Activated CD4-positive, alpha-beta T cell treated with anti-CD3 and anti-CD28 coated beads, Interleukin-2, amount 10 ng/mL, durations not matched to agents 7 days and 5 days (primary cell): ENCODE data around the gene NPNT. TPM values are rescaled to one million over a fixed set of nuclear protein-coding genes. Genes with fewer than 3 reads are reported as not detected.

ENCODE experiments used
- CTCF ChIA-PET: fragments of 350-600 bp; sonication (Branson Sonifier 250); formaldehyde crosslinking; loops from one replicate; lab custom pipeline; 2021; ENCODE audit warnings: antibody characterized with exemption; lab: Charles Lee
- POLR2A ChIA-PET: fragments of 350-600 bp; sonication (Branson Sonifier 250); formaldehyde crosslinking; loops from one replicate; lab custom pipeline; 2021; ENCODE audit warnings: antibody characterized with exemption; lab: Charles Lee
- DNase-seq: peaks from one replicate; pipeline ENCODE4 v3.0.0-alpha.2; 2020
- H3K27ac Mint-ChIP-seq: one replicate; pipeline ENCODE4 v1.8.0; 2021; ENCODE audit warnings: mild to moderate bottlenecking, moderate library complexity, mixed read lengths
- H3K27me3 Mint-ChIP-seq: one replicate; pipeline ENCODE4 v1.8.0; 2021; ENCODE audit warnings: mixed read lengths
- H3K36me3 Mint-ChIP-seq: one replicate; pipeline ENCODE4 v1.8.0; 2021; ENCODE audit warnings: low read depth, mixed read lengths
- H3K4me1 Mint-ChIP-seq: one replicate; pipeline ENCODE4 v1.8.0; 2021; ENCODE audit warnings: mixed read lengths
- H3K4me3 Mint-ChIP-seq: one replicate; pipeline ENCODE4 v1.8.0; 2021; ENCODE audit warnings: mild to moderate bottlenecking, moderate library complexity, mixed read lengths
- H3K9me3 Mint-ChIP-seq: one replicate; pipeline ENCODE4 v1.8.0; 2021; ENCODE audit warnings: mixed read lengths
- total RNA-seq, 2 experiments: library from RNA; stranded (reverse); gene quantifications; one replicate each; pipeline ENCODE4 v1.2.3, GENCODE V29; 2021

The NPNT gene
- total RNA-seq, 2 experiments from 2014 or later: not detected

DNA sequence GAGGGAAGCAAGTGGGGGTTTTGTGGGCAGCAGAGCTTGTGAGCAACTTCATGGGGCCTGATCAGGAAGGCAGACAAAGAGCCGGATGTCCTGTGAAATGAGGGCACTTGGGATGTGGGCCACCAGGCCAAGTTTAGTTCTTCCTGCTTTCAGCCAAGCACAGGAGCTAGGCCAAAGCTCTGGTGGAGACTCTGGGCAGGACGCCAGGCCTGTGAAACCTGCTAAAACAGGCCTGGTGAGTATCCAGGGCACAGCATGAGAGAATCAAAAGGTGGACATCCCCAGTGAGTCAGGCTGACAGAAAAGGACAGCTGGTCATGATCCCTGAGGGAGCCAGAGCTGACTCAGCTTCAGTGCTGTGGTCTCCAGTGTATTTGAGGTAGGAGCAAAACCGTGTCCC lies 95.7 kb downstream of the NPNT start:
- Mint-ChIP-seq H3K27me3 (no peaks in the 10 kb centered on the region), H3K9me3 (no peaks in the 10 kb centered on the region), H3K27ac (no peak overlapping the region), H3K36me3 (no peaks in the 10 kb centered on the region), H3K4me1 (no peaks in the 10 kb centered on the region), H3K4me3 (no peak overlapping the region)
- POLR2A ChIA-PET: no interaction called here
- CTCF ChIA-PET: no interaction called here
- DNase-seq: no peak

DNA sequence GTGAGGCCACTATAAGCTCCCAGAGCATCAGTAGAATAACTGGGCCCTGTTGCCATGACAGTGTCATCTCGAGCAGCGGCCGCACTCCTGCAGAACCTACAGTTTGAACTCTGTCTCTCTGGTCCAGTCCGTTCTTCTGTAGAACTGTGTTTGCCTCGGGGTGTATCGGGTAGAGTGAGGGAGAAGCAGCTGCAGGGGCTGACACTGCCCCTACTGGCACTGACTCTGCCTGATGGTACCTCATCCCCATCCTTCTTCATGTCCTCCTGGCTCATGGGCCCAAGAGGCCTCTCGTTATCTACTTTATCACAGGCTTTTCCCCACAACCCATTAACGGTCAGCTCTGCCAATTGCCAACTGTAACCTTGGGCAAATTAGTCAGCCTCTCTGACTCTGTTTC lies 96.5 kb downstream of the NPNT start:
- ChIA-PET POLR2A (no interaction called here), CTCF (no interaction called here)
- no peak overlapping the region for H3K27ac Mint-ChIP-seq
- H3K4me1 Mint-ChIP-seq: no peaks in the 10 kb centered on the region
- no peaks in the 10 kb centered on the region for H3K36me3 Mint-ChIP-seq
- no peaks in the 10 kb centered on the region for H3K27me3 Mint-ChIP-seq
- H3K4me3 Mint-ChIP-seq: no peak overlapping the region
- H3K9me3 Mint-ChIP-seq: no peaks in the 10 kb centered on the region
- DNase-seq: no peak

DNA sequence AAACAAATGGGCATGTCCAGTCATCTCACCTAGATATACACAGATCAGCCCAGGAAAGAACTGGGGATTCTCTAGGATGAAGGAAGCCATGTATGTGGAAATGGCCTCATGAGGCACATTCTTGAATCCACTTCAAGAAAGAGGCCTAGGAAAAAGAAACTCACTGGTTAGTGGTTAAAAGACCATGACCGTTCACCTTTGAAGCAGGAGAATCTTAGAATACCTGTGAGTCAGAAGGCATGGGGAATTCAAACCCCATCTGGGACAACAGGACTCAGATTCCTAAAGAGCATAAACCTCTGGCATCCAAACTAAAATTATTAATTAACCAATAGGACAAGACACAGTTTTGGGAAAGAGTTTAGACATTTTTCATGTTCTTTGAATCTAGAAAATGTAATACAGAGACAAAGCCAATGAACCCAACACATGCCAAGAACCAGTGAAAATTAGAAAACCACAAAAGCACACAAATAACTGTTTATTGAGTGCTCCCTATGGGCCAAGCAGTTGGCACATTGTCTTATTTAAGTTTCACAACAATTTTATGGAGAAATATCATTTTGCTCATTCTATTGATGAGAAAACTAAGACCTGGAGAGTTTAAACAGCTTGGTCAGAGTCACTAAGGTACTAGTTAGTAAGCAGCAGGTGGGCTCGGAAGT lies 97.5 kb downstream of the NPNT start:
- Mint-ChIP-seq H3K4me3 (no peak overlapping the region), H3K36me3 (no peaks in the 10 kb centered on the region), H3K9me3 (no peaks in the 10 kb centered on the region), H3K4me1 (no peaks in the 10 kb centered on the region), H3K27ac (no peak overlapping the region), H3K27me3 (no peaks in the 10 kb centered on the region)
- ChIA-PET POLR2A (no interaction called here), CTCF (no interaction called here)
- DNase-seq: no peak

DNA sequence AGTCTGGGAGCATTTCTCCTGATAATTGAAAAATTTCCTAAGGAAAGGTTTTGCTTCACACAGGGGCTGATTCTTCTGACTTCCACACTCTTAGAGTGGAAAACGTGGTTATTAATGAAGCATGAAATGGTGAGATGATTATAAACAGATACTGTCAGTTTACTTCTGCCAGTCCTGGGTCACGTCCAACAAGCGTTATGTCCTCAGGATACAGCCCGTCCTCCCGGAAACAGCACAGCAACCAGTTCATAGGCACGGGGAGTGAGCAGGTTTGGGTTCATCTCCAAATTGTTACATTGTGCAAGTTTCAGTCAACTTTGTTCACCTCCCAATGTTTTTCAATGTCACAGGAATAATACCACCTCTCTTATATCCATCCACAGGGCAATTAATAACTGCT lies 98.8 kb downstream of the NPNT start:
- Mint-ChIP-seq H3K27ac (no peak overlapping the region), H3K36me3 (no peaks in the 10 kb centered on the region), H3K27me3 (no peaks in the 10 kb centered on the region), H3K9me3 (no peaks in the 10 kb centered on the region), H3K4me3 (no peak overlapping the region), H3K4me1 (no peaks in the 10 kb centered on the region)
- ChIA-PET CTCF (no interaction called here), POLR2A (no interaction called here)
- no peak for DNase-seq

DNA sequence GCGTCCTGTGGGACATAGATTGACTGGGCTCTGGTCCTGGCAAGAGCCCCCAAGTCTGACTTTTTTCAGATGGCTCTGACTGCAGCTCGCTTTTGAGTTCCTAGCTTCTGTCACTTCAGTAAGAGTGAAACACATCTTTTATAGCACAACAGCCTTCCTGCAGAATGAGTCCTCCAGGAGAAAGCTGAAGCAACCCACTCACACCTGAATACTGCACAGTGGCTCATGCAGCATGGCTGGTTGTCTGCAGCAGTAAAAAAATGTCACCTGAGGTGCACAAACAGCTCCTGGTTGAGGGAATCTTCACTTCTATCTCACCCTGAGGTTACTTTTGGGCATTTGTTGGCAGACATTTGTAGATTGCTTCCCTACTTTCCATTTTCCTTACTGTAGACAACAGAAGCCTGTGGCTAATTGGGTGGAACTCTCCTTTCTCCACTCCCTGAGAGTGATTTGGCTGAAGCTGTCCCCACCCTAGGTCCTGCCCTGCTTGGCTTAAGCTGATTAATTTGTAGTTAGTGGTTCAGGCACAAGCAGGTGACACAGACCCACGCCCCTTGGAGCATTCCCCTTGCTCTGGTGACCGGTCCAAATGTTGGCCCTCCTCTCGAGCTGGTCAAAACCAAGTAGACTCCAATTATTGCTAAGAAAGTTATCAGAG lies 99.7 kb downstream of the NPNT start:
- ChIA-PET CTCF (no interaction called here), POLR2A (no interaction called here)
- no peak overlapping the region for H3K4me3 Mint-ChIP-seq
- H3K27ac Mint-ChIP-seq: no peak overlapping the region
- H3K27me3 Mint-ChIP-seq: no peaks in the 10 kb centered on the region
- no peaks in the 10 kb centered on the region for H3K4me1 Mint-ChIP-seq
- H3K36me3 Mint-ChIP-seq: no peaks in the 10 kb centered on the region
- H3K9me3 Mint-ChIP-seq: no peaks in the 10 kb centered on the region
- no peak for DNase-seq

DNA sequence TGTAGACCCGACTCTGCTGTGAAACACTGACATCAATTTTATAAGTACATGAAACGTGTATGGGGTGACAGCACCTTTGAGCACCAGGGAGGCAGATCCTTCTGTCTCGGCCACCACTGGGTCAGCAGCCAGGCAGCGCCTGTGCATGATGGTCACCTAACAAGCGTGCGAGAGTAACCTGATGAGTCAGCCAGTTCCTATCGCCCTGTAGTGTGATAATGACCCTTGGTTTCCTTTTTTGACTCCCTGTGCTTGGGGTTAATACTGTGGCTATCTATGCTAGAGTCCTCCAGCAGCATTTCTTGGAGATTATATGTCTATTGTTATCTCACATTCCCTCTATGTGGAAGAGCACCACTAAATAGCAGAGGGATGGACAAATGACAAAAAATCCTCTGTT lies 101.6 kb downstream of the NPNT start:
- Mint-ChIP-seq H3K4me3 (no peak overlapping the region), H3K9me3 (no peaks in the 10 kb centered on the region), H3K27me3 (no peaks in the 10 kb centered on the region), H3K4me1 (no peaks in the 10 kb centered on the region), H3K27ac (no peak overlapping the region), H3K36me3 (no peaks in the 10 kb centered on the region)
- CTCF ChIA-PET: no interaction called here
- DNase-seq: no peak
- POLR2A ChIA-PET: no interaction called here

DNA sequence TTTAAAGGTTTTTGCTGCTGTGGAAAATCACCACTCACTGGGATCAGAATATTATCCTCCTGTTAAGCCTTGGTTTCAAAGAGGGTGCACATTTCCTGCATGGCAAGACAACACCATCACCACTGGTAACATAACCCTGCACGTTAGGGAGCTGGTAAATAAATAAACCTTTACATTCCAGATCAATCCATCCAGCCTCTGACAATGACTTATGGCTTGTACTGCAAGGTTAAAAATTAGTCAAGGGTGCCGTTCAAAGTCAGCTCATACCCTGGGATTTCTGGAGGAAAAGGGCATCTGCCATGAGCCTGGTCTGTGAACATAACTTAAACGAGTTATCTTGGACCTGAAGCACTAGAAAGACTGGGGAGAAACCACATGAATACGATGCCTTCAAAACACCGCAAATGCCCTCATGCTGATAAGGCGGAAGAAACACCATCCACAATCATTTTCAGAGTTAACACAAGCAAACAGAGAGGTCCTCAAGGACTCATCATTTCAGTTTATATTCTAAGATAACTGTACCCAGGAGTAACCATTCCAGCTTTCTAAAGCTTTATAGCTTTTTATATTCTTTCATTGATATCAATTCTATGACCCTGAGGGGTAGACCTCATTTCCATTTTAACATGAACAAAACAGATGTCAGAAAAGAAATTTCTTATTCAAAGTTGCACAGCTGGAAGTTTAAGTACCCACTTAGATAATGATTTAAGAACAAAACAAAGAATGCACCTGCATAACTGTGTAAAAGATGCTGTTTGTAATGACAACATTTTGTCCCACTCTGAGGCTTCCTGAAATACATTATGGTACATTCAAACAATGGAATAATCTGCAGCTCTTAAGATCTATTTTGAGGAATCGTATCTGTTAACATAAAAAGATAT lies 103.1 kb downstream of the NPNT start:
- Mint-ChIP-seq H3K27ac (no peak overlapping the region), H3K27me3 (no peaks in the 10 kb centered on the region), H3K4me1 (no peaks in the 10 kb centered on the region), H3K36me3 (no peaks in the 10 kb centered on the region), H3K4me3 (no peak overlapping the region), H3K9me3 (no peaks in the 10 kb centered on the region)
- POLR2A ChIA-PET: no interaction called here
- CTCF ChIA-PET: no interaction called here
- DNase-seq: no peak

DNA sequence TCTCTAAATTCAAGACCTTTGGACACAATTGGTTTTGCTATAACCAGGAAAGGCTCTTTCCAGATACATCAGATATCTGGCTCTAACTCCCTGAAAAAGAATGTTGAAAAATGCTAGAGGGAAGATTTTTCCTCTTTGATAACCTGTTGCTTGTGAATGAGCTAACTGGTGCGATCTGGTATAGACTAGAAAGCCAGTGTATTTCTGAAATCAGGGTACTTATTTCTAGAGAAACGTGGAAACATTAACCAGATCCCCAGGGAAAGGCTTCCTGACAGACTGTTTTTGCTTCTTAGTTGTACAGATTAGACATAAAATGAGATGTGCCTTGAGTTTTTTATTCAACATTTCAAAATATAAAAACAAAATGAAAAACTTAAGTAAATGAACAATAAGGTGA lies 107.7 kb downstream of the NPNT start:
- Mint-ChIP-seq H3K4me3 (no peak overlapping the region), H3K27me3 (no peaks in the 10 kb centered on the region), H3K36me3 (no peaks in the 10 kb centered on the region), H3K9me3 (no peaks in the 10 kb centered on the region), H3K4me1 (no peaks in the 10 kb centered on the region), H3K27ac (no peak overlapping the region)
- ChIA-PET POLR2A (no interaction called here), CTCF (no interaction called here)
- DNase-seq: no peak

DNA sequence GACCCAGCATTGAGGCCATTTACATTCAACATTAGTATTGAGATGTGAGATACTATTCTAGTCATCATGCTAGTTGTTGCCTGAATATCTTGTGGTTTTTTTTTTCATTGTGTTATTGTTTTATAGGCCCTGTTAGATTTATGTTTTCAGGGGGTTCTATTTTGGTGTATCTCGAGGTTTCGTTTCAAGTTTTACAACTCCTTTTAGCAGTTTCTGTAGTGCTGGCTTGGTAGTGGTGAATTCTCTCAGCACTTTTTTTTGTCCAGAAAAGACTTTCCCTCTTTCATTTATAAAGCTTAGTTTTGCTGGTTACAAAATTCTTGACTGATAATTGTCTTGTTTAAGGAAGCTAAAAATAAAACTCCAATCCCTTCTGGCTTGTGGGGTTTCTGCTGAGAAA lies 115.5 kb downstream of the NPNT start:
- Mint-ChIP-seq H3K27me3 (no peaks in the 10 kb centered on the region), H3K9me3 (peaks cover 14% of the 10 kb centered on the region), H3K36me3 (no peaks in the 10 kb centered on the region), H3K4me1 (no peaks in the 10 kb centered on the region), H3K27ac (no peak overlapping the region), H3K4me3 (no peak overlapping the region)
- POLR2A ChIA-PET: no interaction called here
- CTCF ChIA-PET: no interaction called here
- DNase-seq: no peak

DNA sequence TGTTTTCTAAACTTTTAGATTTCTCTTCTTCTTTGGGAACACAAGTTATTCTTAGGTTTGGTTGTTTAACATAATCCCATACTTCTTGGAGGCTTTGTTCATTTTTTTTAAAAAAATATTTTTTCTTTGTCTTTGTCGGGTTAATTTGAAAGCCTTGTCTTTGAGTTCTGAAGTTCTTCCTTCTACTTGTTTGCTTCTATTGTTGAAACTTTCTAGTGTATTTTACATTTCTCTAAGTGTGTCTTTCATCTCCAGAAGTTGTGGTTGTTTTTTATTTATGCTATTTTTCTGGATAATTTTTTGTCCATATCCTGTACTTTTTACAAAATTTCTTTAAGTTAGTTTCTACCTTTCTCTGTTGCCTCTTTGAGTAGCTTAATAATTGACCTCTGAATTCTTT lies 116.1 kb downstream of the NPNT start:
- DNase-seq: no peak
- peaks cover 14% of the 10 kb centered on the region for H3K9me3 Mint-ChIP-seq
- H3K4me1 Mint-ChIP-seq: no peaks in the 10 kb centered on the region
- H3K27me3 Mint-ChIP-seq: no peaks in the 10 kb centered on the region
- POLR2A ChIA-PET: no interaction called here
- H3K36me3 Mint-ChIP-seq: no peaks in the 10 kb centered on the region
- no peak overlapping the region for H3K27ac Mint-ChIP-seq
- CTCF ChIA-PET: no interaction called here
- no peak overlapping the region for H3K4me3 Mint-ChIP-seq

DNA sequence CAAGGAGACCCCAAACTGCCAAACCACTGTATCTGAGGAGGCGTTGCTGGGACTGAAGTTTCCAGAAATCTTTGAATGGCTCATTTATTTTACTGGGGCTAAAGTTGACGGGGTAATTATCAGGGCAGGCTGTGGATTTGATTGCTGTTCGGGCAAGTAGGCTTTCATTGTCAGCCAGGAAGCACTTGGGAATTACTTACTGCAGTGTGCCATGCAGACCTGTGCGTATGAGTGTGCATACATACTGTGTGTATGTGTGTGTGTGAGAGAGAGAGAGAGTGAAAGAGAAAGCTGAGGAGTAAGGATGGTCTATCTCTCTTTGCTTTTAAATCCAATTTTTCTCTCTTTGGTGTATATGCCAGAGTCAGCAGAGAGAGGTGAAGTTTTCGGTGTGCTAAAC lies 122.7 kb downstream of the NPNT start:
- Mint-ChIP-seq H3K27ac (no peak overlapping the region), H3K27me3 (no peaks in the 10 kb centered on the region), H3K4me3 (no peak overlapping the region), H3K4me1 (no peaks in the 10 kb centered on the region), H3K36me3 (no peaks in the 10 kb centered on the region), H3K9me3 (peaks cover 4% of the 10 kb centered on the region)
- DNase-seq: no peak
- POLR2A ChIA-PET: no interaction called here
- CTCF ChIA-PET: no interaction called here

DNA sequence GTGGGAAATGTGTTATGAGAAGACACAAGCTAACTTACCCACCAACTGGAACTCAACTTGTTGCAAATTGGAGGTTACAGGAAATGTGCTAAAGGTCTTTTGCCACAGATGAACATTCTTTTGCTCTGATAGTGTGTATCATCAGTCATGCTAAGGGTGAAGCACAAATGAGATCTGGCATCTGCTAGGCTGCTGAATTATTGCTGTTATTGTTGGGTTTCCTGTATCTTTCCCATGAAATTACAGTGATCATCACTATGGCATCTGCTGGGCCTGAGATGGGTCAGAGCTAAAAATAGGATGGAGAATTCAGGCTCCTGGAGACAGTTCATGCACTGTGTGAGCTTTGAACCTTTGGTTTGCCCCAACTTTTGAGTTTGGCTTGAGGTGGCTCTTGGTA lies 124.5 kb downstream of the NPNT start:
- H3K27ac Mint-ChIP-seq: no peak overlapping the region

More for the DNA sequence above, 124.5 kb downstream of the NPNT start:
- ChIA-PET CTCF (no interaction called here), POLR2A (no interaction called here)
- H3K36me3 Mint-ChIP-seq: no peaks in the 10 kb centered on the region
- no peak overlapping the region for H3K4me3 Mint-ChIP-seq
- DNase-seq: no peak
- H3K4me1 Mint-ChIP-seq: no peaks in the 10 kb centered on the region
- H3K9me3 Mint-ChIP-seq: no peaks in the 10 kb centered on the region
- H3K27me3 Mint-ChIP-seq: no peaks in the 10 kb centered on the region
